ENCODE results near the gene AGAP2. TPM values are rescaled to one million over a fixed set of nuclear protein-coding genes. Genes with fewer than 3 reads are reported as not detected.

Gene AGAP2
- total RNA-seq, 1 experiment from 2014 or later, result 5.3 TPM

- no peak overlapping the region for H3K4me3 Mint-ChIP-seq
- Histone ChIP-seq H2AK5ac (ENCODE audit: insufficient read length, low read length) (no peak overlapping the region), H3K27ac (ENCODE audit: insufficient read length, low read depth, low read length) (no peak overlapping the region), H2BK12ac (ENCODE audit: insufficient read length, low read depth, low read length) (no peak overlapping the region), H3K23ac (ENCODE audit: insufficient read length, low read depth, low read length) (no peak overlapping the region), H3K79me2 (ENCODE audit: insufficient read depth, low read length) (no peaks in the 10 kb centered on the region), H3K4me1 (ENCODE audit: insufficient read depth, low read length) (no peaks in the 10 kb centered on the region), H2BK15ac (ENCODE audit: low read depth, low read length) (no peak overlapping the region; the same call in 1 of the 2 replicates), H2AFZ (ENCODE audit: low read length) (no peak overlapping the region), H3K23me2 (ENCODE audit: insufficient read length, low read depth, low read length, poor library complexity, severe bottlenecking) (no peaks in the 10 kb centered on the region), H3K18ac (ENCODE audit: insufficient read length, low read depth, low read length) (no peak overlapping the region), H3K79me1 (ENCODE audit: insufficient read depth, low read depth, low read length, poor library complexity, severe bottlenecking) (no peaks in the 10 kb centered on the region), H3T11ph (ENCODE audit: low read length) (no peak overlapping the region), H3K4ac (ENCODE audit: low read depth, low read length) (no peak overlapping the region), H4K8ac (replicated peaks; ENCODE audit: insufficient read length, low read depth, low read length) (no peak overlapping the region), H3K27me3 (ENCODE audit: insufficient read depth, low read length) (no peaks in the 10 kb centered on the region), H3K56ac (ENCODE audit: insufficient read length, low read depth, low read length) (no peak overlapping the region), H2BK20ac (ENCODE audit: low read depth, low read length, poor library complexity, severe bottlenecking) (no peak overlapping the region), H4K20me1 (ENCODE audit: control insufficient read depth, insufficient read depth, insufficient read length) (no peaks in the 10 kb centered on the region), H3K14ac (ENCODE audit: insufficient read depth, low read length) (no peak overlapping the region), H3K4me2 (ENCODE audit: insufficient read depth, insufficient read length, low read length) (no peak overlapping the region), H4K91ac (ENCODE audit: insufficient read length, low read depth, low read length) (no peak overlapping the region), H4K5ac (ENCODE audit: insufficient read length, low read depth, low read length) (no peak overlapping the region), H2BK5ac (ENCODE audit: insufficient read length, low read length) (no peak overlapping the region), H3K9ac (ENCODE audit: extremely low read depth, insufficient read length, low read length) (no peak overlapping the region), H2BK120ac (ENCODE audit: low read depth, low read length, poor library complexity, severe bottlenecking) (no peak overlapping the region), H3K9me3 (ENCODE audit: control insufficient read depth, low read depth, low read length) (no peaks in the 10 kb centered on the region)
- TF ChIP-seq CTCF (conservative IDR thresholded peaks at IDR 0.05), result no peak
- H3K36me3 Mint-ChIP-seq (ENCODE audit: insufficient read depth in 1 of 3, low read depth in 3 of 3), result peaks cover 12 to 36% (median 27%) of the 10 kb centered on the region in 3 experiments
- WGBS (ENCODE audit: extremely low coverage, insufficient read length, low lambda C conversion rate), result no CpG with 5 or more reads among the region's 2 CpGs
- H3K27me3 Mint-ChIP-seq (ENCODE audit: low read depth), result no peaks in the 10 kb centered on the region
- peaks cover 0 to 3% of the 10 kb centered on the region in 2 experiments; a peak in 2 of 5 replicates for H3K9me3 Mint-ChIP-seq
- H3K4me1 Mint-ChIP-seq, result no peaks in the 10 kb centered on the region
- no peak for DNase-seq
- H3K27ac Mint-ChIP-seq, result no peak overlapping the region
Observed at GRCh38 chr12:57700317-57700716, 38.2 kb downstream of the AGAP2 start.

All from H9 (cell line).